Mesenchymal stem cell (in vitro differentiated cells and primary cell): Measurements from ENCODE around the gene WSCD2.

Experiments used
- DNase-seq: peaks from one replicate; pipeline ENCODE4 v3.0.0-alpha.2; 2013
- H2AFZ ChIP-seq: one replicate; pipeline ENCODE4 v1.6.1; 2013; ENCODE audit warnings: low read depth, mild to moderate bottlenecking, control low read depth, inconsistent platforms, low read length, moderate library complexity
- H2AK5ac ChIP-seq: 2 replicates; pipeline ENCODE4 v1.6.1; 2013; ENCODE audit warnings: low read length, moderate library complexity, mild to moderate bottlenecking, inconsistent platforms; ENCODE audit not compliant: severe bottlenecking
- H2BK120ac ChIP-seq: one replicate; pipeline ENCODE4 v1.6.1; 2013; ENCODE audit warnings: low read depth, mild to moderate bottlenecking, inconsistent platforms, low read length, moderate library complexity
- H2BK12ac ChIP-seq, 2 experiments: one replicate each; pipeline ENCODE4 v1.6.1; 2013; ENCODE audit warnings: inconsistent platforms in 2 of 2, low read length in 2 of 2, mild to moderate bottlenecking in 2 of 2, moderate library complexity in 2 of 2, control low read depth in 1 of 2
- H2BK15ac ChIP-seq: one replicate; pipeline ENCODE4 v1.6.1; 2013; ENCODE audit warnings: mild to moderate bottlenecking, low read depth, inconsistent platforms; ENCODE audit not compliant: poor library complexity, severe bottlenecking
- H2BK5ac ChIP-seq: 2 replicates; pipeline ENCODE4 v1.6.1; 2013; ENCODE audit warnings: low read depth, mild to moderate bottlenecking, low read length, control low read depth, inconsistent platforms; ENCODE audit not compliant: poor library complexity, severe bottlenecking
- H3K14ac ChIP-seq, 2 experiments: one replicate each; pipeline ENCODE4 v1.6.1; 2013; ENCODE audit warnings: inconsistent platforms in 2 of 2, low read length in 2 of 2, control low read depth in 1 of 2, mild to moderate bottlenecking in 1 of 2, moderate library complexity in 1 of 2
- H3K18ac ChIP-seq, 2 experiments: one replicate each; pipeline ENCODE4 v1.6.1; 2013; ENCODE audit warnings: inconsistent platforms in 2 of 2, low read length in 2 of 2, control low read depth in 1 of 2, low read depth in 1 of 2, mild to moderate bottlenecking in 1 of 2
- H3K23ac ChIP-seq, 2 experiments: one replicate each; pipeline ENCODE4 v1.6.1; 2013; ENCODE audit warnings: inconsistent platforms in 2 of 2, low read length in 2 of 2, mild to moderate bottlenecking in 2 of 2, moderate library complexity in 2 of 2, control low read depth in 1 of 2
- H3K27ac ChIP-seq: 2 replicates; pipeline ENCODE4 v1.5.1; 2013; ENCODE audit warnings: mild to moderate bottlenecking, moderate library complexity, low read length, control low read depth, inconsistent platforms; ENCODE audit not compliant: poor library complexity, severe bottlenecking
- H3K27me3 ChIP-seq, 2 experiments: 2 replicates each; pipeline versions ENCODE4 v1.6.1 to v1.7.0; 2013; ENCODE audit warnings: low read length in 2 of 2, mild to moderate bottlenecking in 2 of 2, moderate library complexity in 2 of 2, control low read depth in 1 of 2, inconsistent platforms in 1 of 2; ENCODE audit not compliant: control insufficient read depth in 1 of 2, insufficient read depth in 1 of 2
- H3K36me3 ChIP-seq, 2 experiments: 2 replicates each; pipeline versions ENCODE4 v1.6.1 to v1.7.0; 2013; ENCODE audit warnings: low read length in 2 of 2, control low read depth in 1 of 2, inconsistent platforms in 1 of 2, low read depth in 1 of 2, mild to moderate bottlenecking in 1 of 2; ENCODE audit not compliant: insufficient read depth in 2 of 2, control insufficient read depth in 1 of 2
- H3K4ac ChIP-seq, 2 experiments: one replicate each; pipeline ENCODE4 v1.6.1; 2013; ENCODE audit warnings: inconsistent platforms in 2 of 2, low read length in 2 of 2, mild to moderate bottlenecking in 2 of 2, moderate library complexity in 2 of 2, control low read depth in 1 of 2, low read depth in 1 of 2
- H3K4me1 ChIP-seq: 2 replicates; pipeline ENCODE4 v1.6.1; 2013; ENCODE audit warnings: low read depth, low read length, control low read depth; ENCODE audit not compliant: control insufficient read depth, insufficient read depth
- H3K4me2 ChIP-seq: 2 replicates; pipeline ENCODE4 v1.6.1; 2013; ENCODE audit warnings: low read length, mild to moderate bottlenecking, inconsistent platforms; ENCODE audit not compliant: poor library complexity, severe bottlenecking
- H3K4me3 ChIP-seq, 2 experiments: 2 replicates each; pipeline versions ENCODE4 v1.5.1 to v1.7.0; 2013; ENCODE audit warnings: low read length in 2 of 2, mild to moderate bottlenecking in 2 of 2, control low read depth in 1 of 2, low read depth in 1 of 2; ENCODE audit not compliant: insufficient read depth in 1 of 2
- H3K79me1 ChIP-seq: replicated peaks from 2 replicates; pipeline ENCODE4 v1.6.1; 2013; ENCODE audit warnings: mild to moderate bottlenecking, control low read depth, low read length, inconsistent platforms; ENCODE audit not compliant: poor library complexity, severe bottlenecking
- H3K9ac ChIP-seq: 2 replicates; pipeline ENCODE4 v1.7.0; 2013; ENCODE audit warnings: mild to moderate bottlenecking, low read length, moderate library complexity
- H3K9me3 ChIP-seq: 2 replicates; pipeline ENCODE4 v1.7.0; 2013; ENCODE audit warnings: mild to moderate bottlenecking, low read length; ENCODE audit not compliant: control insufficient read depth
- H4K8ac ChIP-seq: one replicate; pipeline ENCODE4 v1.6.1; 2013; ENCODE audit warnings: inconsistent platforms, mild to moderate bottlenecking, low read length, moderate library complexity
- H4K91ac ChIP-seq: one replicate; pipeline ENCODE4 v1.6.1; 2013; ENCODE audit warnings: mild to moderate bottlenecking, low read length, inconsistent platforms
- WGBS: methylation state at CpG from one replicate; pipeline ENCODE4 v1.1.7; 2013; ENCODE audit warnings: mixed read lengths; 5-methylcytosine and 5-hydroxymethylcytosine counted together

Gene WSCD2

DNA sequence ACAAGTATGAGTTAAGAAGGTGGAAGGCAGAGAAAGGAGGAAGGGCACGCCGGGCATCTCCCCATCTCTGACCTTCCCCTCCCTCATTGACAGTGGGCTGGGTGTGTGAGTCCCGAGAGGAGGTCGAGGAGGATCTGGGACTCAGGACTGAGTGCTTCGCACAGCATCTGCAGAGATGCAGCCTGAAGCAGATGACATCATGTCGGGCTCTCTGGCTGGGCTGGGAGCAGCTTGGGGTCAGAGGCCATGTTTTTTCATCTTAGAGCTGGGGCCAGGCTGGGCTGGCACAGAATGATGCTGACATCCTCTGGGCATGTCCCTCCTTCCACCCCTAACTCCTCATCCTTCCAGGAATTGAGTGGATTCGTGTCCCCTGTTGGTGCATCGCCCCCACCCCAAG is 166.6 kb downstream of the WSCD2 start:
- no peak overlapping the region for H3K14ac ChIP-seq
- no peak overlapping the region for H2BK5ac ChIP-seq
- H2AK5ac ChIP-seq, result no peak overlapping the region
- peaks cover 7% of the 10 kb centered on the region for H3K9me3 ChIP-seq
- no peak overlapping the region for H3K9ac ChIP-seq
- no peak overlapping the region for H4K8ac ChIP-seq
- no peak overlapping the region for H4K91ac ChIP-seq
- H3K27me3 ChIP-seq, result peaks cover 0 to 66% of the 10 kb centered on the region in 2 experiments
- H3K4ac ChIP-seq, result no peak overlapping the region
- no peak overlapping the region for H3K4me2 ChIP-seq
- no peak overlapping the region for H3K23ac ChIP-seq
- H3K18ac ChIP-seq, result no peak overlapping the region
- H3K4me3 ChIP-seq, result no peak overlapping the region
- no peak overlapping the region for H2BK120ac ChIP-seq
- H3K27ac ChIP-seq, result no peak overlapping the region
- no peaks in the 10 kb centered on the region for H3K79me1 ChIP-seq
- peaks cover 5% of the 10 kb centered on the region for H3K4me1 ChIP-seq
- peaks cover 0 to 8% of the 10 kb centered on the region in 2 experiments for H3K36me3 ChIP-seq
- no peak for DNase-seq
- H2BK15ac ChIP-seq, result no peak overlapping the region
- H2BK12ac ChIP-seq, result no peak overlapping the region
- 60% methylated on average over 6 of the region's 8 CpGs for WGBS
- no peak overlapping the region for H2AFZ ChIP-seq

DNA sequence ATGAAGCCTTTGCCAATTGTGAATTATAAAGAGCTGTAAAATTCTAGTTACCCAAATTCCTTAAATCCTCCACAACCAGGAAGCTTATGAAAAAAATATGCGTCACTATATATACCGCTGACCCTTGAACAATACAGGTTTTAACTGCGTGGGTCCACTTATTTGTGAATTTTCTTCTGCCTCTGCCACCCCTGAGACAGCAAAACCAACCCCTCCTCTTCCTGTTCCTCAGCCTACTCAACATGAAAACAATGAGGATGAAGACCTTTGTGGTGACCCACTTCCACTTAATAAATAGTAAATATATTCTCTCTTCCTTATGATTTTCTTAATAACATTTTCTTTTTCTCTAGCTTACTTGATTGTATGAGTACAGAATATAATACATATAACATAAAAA is 167.9 kb downstream of the WSCD2 start:
- Histone ChIP-seq H3K23ac (no peak overlapping the region), H3K4ac (no peak overlapping the region), H3K4me1 (peaks cover 5% of the 10 kb centered on the region), H4K8ac (no peak overlapping the region), H3K18ac (no peak overlapping the region), H3K14ac (no peak overlapping the region), H4K91ac (no peak overlapping the region), H2BK15ac (no peak overlapping the region), H3K9me3 (peaks cover 7% of the 10 kb centered on the region), H3K79me1 (no peaks in the 10 kb centered on the region), H2BK5ac (no peak overlapping the region), H2AFZ (no peak overlapping the region), H3K27me3 (peaks cover 0 to 64% of the 10 kb centered on the region in 2 experiments), H3K4me2 (no peak overlapping the region), H3K36me3 (peaks cover 0 to 6% of the 10 kb centered on the region in 2 experiments), H3K4me3 (no peak overlapping the region), H3K9ac (no peak overlapping the region), H2AK5ac (no peak overlapping the region), H2BK12ac (no peak overlapping the region), H2BK120ac (no peak overlapping the region), H3K27ac (no peak overlapping the region)
- no peak for DNase-seq
- WGBS, result 88% methylated on average over 3 of the region's 3 CpGs

GRCh38 chr12:108297424-108297823 is 168.3 kb downstream of the WSCD2 start:
- Histone ChIP-seq H3K79me1 (no peaks in the 10 kb centered on the region), H2BK5ac (no peak overlapping the region), H2BK12ac (no peak overlapping the region), H2BK120ac (no peak overlapping the region), H4K8ac (no peak overlapping the region), H3K4me1 (peaks cover 7% of the 10 kb centered on the region), H3K9me3 (peaks cover 3% of the 10 kb centered on the region), H3K9ac (no peak overlapping the region), H2BK15ac (no peak overlapping the region), H3K4ac (no peak overlapping the region), H3K23ac (no peak overlapping the region), H3K27ac (no peak overlapping the region), H3K36me3 (peaks cover 0 to 2% of the 10 kb centered on the region in 2 experiments), H3K18ac (no peak overlapping the region), H4K91ac (no peak overlapping the region), H3K27me3 (peaks cover 0 to 67% of the 10 kb centered on the region in 2 experiments), H2AK5ac (no peak overlapping the region), H3K4me2 (no peak overlapping the region), H3K4me3 (no peak overlapping the region), H2AFZ (no peak overlapping the region), H3K14ac (no peak overlapping the region)
- 85% methylated on average over 2 of the region's 2 CpGs for WGBS
- no peak for DNase-seq

DNA sequence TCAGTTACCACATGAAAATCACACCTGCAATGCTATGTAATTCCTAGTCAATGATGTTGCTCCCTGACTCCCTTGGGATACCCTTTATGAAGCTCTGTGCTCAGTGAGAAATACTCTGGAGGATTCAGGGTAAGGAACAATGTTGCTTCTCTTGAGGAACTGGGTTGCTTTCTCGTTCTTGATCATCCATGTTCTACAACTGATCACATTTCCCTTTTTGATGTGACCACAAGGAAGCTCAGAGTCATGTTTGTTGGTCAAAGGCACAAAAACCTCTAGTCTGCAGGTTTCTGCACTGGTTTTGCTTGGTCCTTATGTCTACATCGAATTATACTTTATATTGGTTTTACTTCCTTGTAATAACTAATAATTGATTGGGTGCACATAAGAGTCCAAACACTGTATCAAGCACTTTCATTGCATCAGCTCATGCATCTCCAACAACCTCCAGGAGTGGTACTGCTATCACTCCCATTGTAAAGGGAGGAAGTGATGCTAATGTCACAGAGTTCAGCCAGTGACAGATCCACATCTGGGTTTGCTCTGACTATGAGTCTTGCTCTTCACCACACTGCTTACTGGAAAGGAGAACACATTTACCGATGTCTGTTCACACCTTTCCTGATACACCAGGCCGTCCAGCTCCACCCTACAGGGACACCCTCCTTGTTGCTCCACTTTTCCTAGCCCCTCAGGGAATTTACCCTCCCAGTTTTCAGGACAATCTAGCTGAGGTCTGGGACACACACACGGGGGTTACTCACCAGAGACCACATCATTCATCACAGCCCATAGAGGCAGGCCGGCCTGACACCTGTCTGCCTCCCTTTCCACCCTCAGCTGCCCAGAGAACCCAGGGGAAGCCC is 169.0 kb downstream of the WSCD2 start:
- Histone ChIP-seq H4K91ac (no peak overlapping the region), H2BK15ac (no peak overlapping the region), H3K79me1 (no peaks in the 10 kb centered on the region), H3K4me3 (no peak overlapping the region), H4K8ac (no peak overlapping the region), H3K18ac (no peak overlapping the region), H3K27me3 (peaks cover 0 to 64% of the 10 kb centered on the region in 2 experiments), H3K23ac (no peak overlapping the region), H3K36me3 (no peaks in the 10 kb centered on the region), H2BK12ac (no peak overlapping the region), H3K4me2 (no peak overlapping the region), H2AK5ac (no peak overlapping the region), H3K9ac (no peak overlapping the region), H2BK120ac (no peak overlapping the region), H3K9me3 (no peaks in the 10 kb centered on the region), H3K27ac (no peak overlapping the region), H3K14ac (no peak overlapping the region), H3K4ac (no peak overlapping the region), H2BK5ac (no peak overlapping the region), H2AFZ (no peak overlapping the region), H3K4me1 (peaks cover 13% of the 10 kb centered on the region)
- WGBS, result 57% methylated on average over 5 of the region's 6 CpGs
- DNase-seq, result no peak
